CD8-positive, alpha-beta memory T cell (primary cell): ENCODE measurements around the gene SPATS2L. TPM values are rescaled to one million over a fixed set of nuclear protein-coding genes. Genes with fewer than 3 reads are reported as not detected.

Experiments
- CTCF ChIA-PET: fragments of 350-600 bp; sonication (Branson Sonifier 250); formaldehyde crosslinking; loops from one replicate; lab custom pipeline; 2021; ENCODE audit warnings: antibody characterized with exemption; lab: Charles Lee
- POLR2A ChIA-PET: fragments of 350-600 bp; sonication (Branson Sonifier 250); formaldehyde crosslinking; loops from one replicate; lab custom pipeline; 2021; ENCODE audit warnings: antibody characterized with exemption; lab: Charles Lee
- DNase-seq, 5 donors: peaks; one replicate each; pipeline versions ENCODE4 v3.0.0 to v3.0.0-alpha.2; 2020 to 2022; ENCODE audit warnings: mixed read lengths in 1 of 5
- H3K27ac ChIP-seq: one replicate; pipeline ENCODE4 v1.7.0; 2013; ENCODE audit warnings: low read depth, mild to moderate bottlenecking, low read length, moderate library complexity
- H3K27me3 ChIP-seq: 2 replicates; pipeline ENCODE4 v1.7.0; 2013; ENCODE audit warnings: low read length, mild to moderate bottlenecking; ENCODE audit not compliant: insufficient read depth, poor library complexity, severe bottlenecking
- H3K36me3 ChIP-seq: 2 replicates; pipeline ENCODE4 v1.7.0; 2013; ENCODE audit warnings: mild to moderate bottlenecking, low read length, moderate library complexity; ENCODE audit not compliant: insufficient read depth
- H3K4me1 ChIP-seq: 2 replicates; pipeline ENCODE4 v1.7.0; 2013; ENCODE audit warnings: mild to moderate bottlenecking, low read length, moderate library complexity; ENCODE audit not compliant: insufficient read depth
- H3K4me3 ChIP-seq: 2 replicates; pipeline ENCODE4 v1.7.0; 2013; ENCODE audit warnings: mild to moderate bottlenecking, low read length
- H3K9me3 ChIP-seq: 2 replicates; pipeline ENCODE4 v1.7.0; 2013; ENCODE audit warnings: mild to moderate bottlenecking, low read length
- H3K27ac Mint-ChIP-seq, 8 donors: one replicate each; pipeline ENCODE4 v1.8.0; 2020 to 2021; ENCODE audit warnings: mixed read lengths in 8 of 8, mild to moderate bottlenecking in 6 of 8, inconsistent platforms in 3 of 8, moderate library complexity in 3 of 8
- H3K27me3 Mint-ChIP-seq, 2 donors: one replicate each; pipeline ENCODE4 v1.8.0; 2020 to 2021; ENCODE audit warnings: mixed read lengths in 2 of 2, mild to moderate bottlenecking in 1 of 2, moderate library complexity in 1 of 2
- H3K36me3 Mint-ChIP-seq, 3 donors: one replicate each; pipeline ENCODE4 v1.8.0; 2020 to 2021; ENCODE audit warnings: mixed read lengths in 3 of 3, inconsistent platforms in 1 of 3, mild to moderate bottlenecking in 1 of 3
- H3K4me1 Mint-ChIP-seq, 3 donors: one replicate each; pipeline ENCODE4 v1.8.0; 2020 to 2021; ENCODE audit warnings: mixed read lengths in 3 of 3, inconsistent platforms in 1 of 3, mild to moderate bottlenecking in 1 of 3
- H3K4me3 Mint-ChIP-seq, 7 donors: one replicate each; pipeline ENCODE4 v1.8.0; 2020 to 2021; ENCODE audit warnings: mixed read lengths in 7 of 7, mild to moderate bottlenecking in 6 of 7, moderate library complexity in 4 of 7, inconsistent platforms in 2 of 7
- H3K9me3 Mint-ChIP-seq, 5 donors: one replicate each; pipeline ENCODE4 v1.8.0; 2020 to 2022; ENCODE audit warnings: mixed read lengths in 5 of 5, mild to moderate bottlenecking in 3 of 5, moderate library complexity in 2 of 5, inconsistent platforms in 1 of 5
- polyA plus RNA-seq: library from polyadenylated mRNA; unstranded; fragments of 300-500 nt; fragmentation: Illumina TruSeq; gene quantifications from one replicate; pipeline ENCODE4 v1.2.3, GENCODE V29; 2021
- total RNA-seq, 2 experiments: library from RNA; stranded (reverse); gene quantifications; one replicate each; pipeline ENCODE4 v1.2.3, GENCODE V29; 2021

The SPATS2L gene
- total and polyA plus RNA-seq, 3 experiments from 2014 or later, result 11.3 to 22.2 (median 21.8) TPM

- ChIA-PET POLR2A (no interaction called here), CTCF (no interaction called here)
- H3K27me3 ChIP-seq, result no peaks in the 10 kb centered on the region
- peaks cover 29 to 32% (median 32%) of the 10 kb centered on the region in 3 donors for H3K4me1 Mint-ChIP-seq
- H3K27ac ChIP-seq, result no peak overlapping the region
- no peaks in the 10 kb centered on the region for H3K27me3 Mint-ChIP-seq
- no peak overlapping the region for H3K4me3 Mint-ChIP-seq
- H3K9me3 ChIP-seq, result no peaks in the 10 kb centered on the region
- no peak for DNase-seq
- H3K27ac Mint-ChIP-seq, result peak overlapping the region in 2 of 8 donors; percentile 30 to 47
- H3K36me3 ChIP-seq, result no peaks in the 10 kb centered on the region
- no peak overlapping the region for H3K4me3 ChIP-seq
- no peaks in the 10 kb centered on the region for H3K9me3 Mint-ChIP-seq
- peaks cover 39% of the 10 kb centered on the region for H3K4me1 ChIP-seq
- no peaks in the 10 kb centered on the region for H3K36me3 Mint-ChIP-seq
These were observed 73.1 kb downstream of the SPATS2L start for GRCh38 chr2:200379481-200380090.

GRCh38 chr2:200380091-200380561 lies 73.6 kb downstream of the SPATS2L start:
- Mint-ChIP-seq H3K36me3 (no peaks in the 10 kb centered on the region), H3K4me1 (peaks cover 23 to 29% (median 28%) of the 10 kb centered on the region in 3 donors), H3K4me3 (no peak overlapping the region), H3K27me3 (no peaks in the 10 kb centered on the region), H3K27ac (peak overlapping the region in 3 of 8 donors; percentile 30 to 63 (median 53)), H3K9me3 (no peaks in the 10 kb centered on the region)
- Histone ChIP-seq H3K9me3 (no peaks in the 10 kb centered on the region), H3K4me1 (peaks cover 34% of the 10 kb centered on the region), H3K27me3 (no peaks in the 10 kb centered on the region), H3K36me3 (no peaks in the 10 kb centered on the region), H3K27ac (no peak overlapping the region), H3K4me3 (no peak overlapping the region)
- ChIA-PET POLR2A (no interaction called here), CTCF (no interaction called here)
- DNase-seq, result no peak

GRCh38 chr2:200380833-200381542 lies 74.5 kb downstream of the SPATS2L start:
- H3K36me3 Mint-ChIP-seq, result no peaks in the 10 kb centered on the region
- CTCF ChIA-PET, result no interaction called here
- H3K4me1 Mint-ChIP-seq, result peaks cover 19 to 25% (median 21%) of the 10 kb centered on the region in 3 donors
- no peaks in the 10 kb centered on the region for H3K9me3 ChIP-seq
- no peaks in the 10 kb centered on the region for H3K9me3 Mint-ChIP-seq
- peak overlapping the region; percentile 6 for H3K27ac ChIP-seq
- no peak overlapping the region for H3K4me3 Mint-ChIP-seq
- H3K27me3 ChIP-seq, result no peaks in the 10 kb centered on the region
- no peak overlapping the region for H3K4me3 ChIP-seq
- no peak for DNase-seq
- H3K27ac Mint-ChIP-seq, result peak overlapping the region in 5 of 8 donors; percentile 1 to 68 (median 48)
- POLR2A ChIA-PET, result no interaction called here
- no peaks in the 10 kb centered on the region for H3K27me3 Mint-ChIP-seq
- H3K36me3 ChIP-seq, result no peaks in the 10 kb centered on the region
- H3K4me1 ChIP-seq, result peaks cover 25% of the 10 kb centered on the region

- CTCF ChIA-PET, result no interaction called here
- Mint-ChIP-seq H3K4me3 (no peak overlapping the region), H3K36me3 (no peaks in the 10 kb centered on the region), H3K9me3 (no peaks in the 10 kb centered on the region), H3K4me1 (peaks cover 10 to 13% (median 11%) of the 10 kb centered on the region in 3 donors), H3K27ac (no peak overlapping the region), H3K27me3 (no peaks in the 10 kb centered on the region)
- Histone ChIP-seq H3K4me3 (no peak overlapping the region), H3K36me3 (no peaks in the 10 kb centered on the region), H3K9me3 (no peaks in the 10 kb centered on the region), H3K27me3 (no peaks in the 10 kb centered on the region), H3K27ac (no peak overlapping the region), H3K4me1 (peaks cover 7% of the 10 kb centered on the region)
- no peak for DNase-seq
- POLR2A ChIA-PET, result no interaction called here
These were observed 76.4 kb downstream of the SPATS2L start for GRCh38 chr2:200382874-200383273.

- H3K36me3 ChIP-seq, result no peaks in the 10 kb centered on the region
- peak overlapping the region; percentile 32 for H3K4me3 ChIP-seq
- Mint-ChIP-seq H3K4me1 (peaks cover 10 to 13% (median 11%) of the 10 kb centered on the region in 3 donors), H3K9me3 (no peaks in the 10 kb centered on the region), H3K27ac (peak overlapping the region in 7 of 8 donors; percentile 37 to 85 (median 67)), H3K4me3 (peak overlapping the region; percentile 38 to 78 (median 66)), H3K27me3 (no peaks in the 10 kb centered on the region), H3K36me3 (no peaks in the 10 kb centered on the region)
- peaks cover 5% of the 10 kb centered on the region for H3K4me1 ChIP-seq
- no peaks in the 10 kb centered on the region for H3K9me3 ChIP-seq
- ChIA-PET POLR2A (no interaction called here), CTCF (no interaction called here)
- DNase-seq, result peak in 2 of 5 donors; percentile 25 to 42
- H3K27me3 ChIP-seq, result no peaks in the 10 kb centered on the region
- H3K27ac ChIP-seq, result no peak overlapping the region
These were observed 77.1 kb downstream of the SPATS2L start for GRCh38 chr2:200383380-200384110.

- H3K36me3 ChIP-seq, result no peaks in the 10 kb centered on the region
- ChIA-PET CTCF (no interaction called here), POLR2A (no interaction called here)
- H3K4me3 ChIP-seq, result no peak overlapping the region
- Mint-ChIP-seq H3K27me3 (no peaks in the 10 kb centered on the region), H3K4me1 (peaks cover 10 to 13% (median 11%) of the 10 kb centered on the region in 3 donors), H3K36me3 (peaks cover 2 to 6% (median 5%) of the 10 kb centered on the region in 3 donors), H3K4me3 (no peak overlapping the region), H3K9me3 (no peaks in the 10 kb centered on the region), H3K27ac (peak overlapping the region in 2 of 8 donors; percentile 25 to 72)
- H3K4me1 ChIP-seq, result peaks cover 5% of the 10 kb centered on the region
- no peak overlapping the region for H3K27ac ChIP-seq
- H3K9me3 ChIP-seq, result no peaks in the 10 kb centered on the region
- H3K27me3 ChIP-seq, result no peaks in the 10 kb centered on the region
- no peak for DNase-seq
These were observed 78.7 kb downstream of the SPATS2L start for GRCh38 chr2:200385063-200385635.

- Mint-ChIP-seq H3K4me1 (no peaks in the 10 kb centered on the region), H3K36me3 (peaks cover 5 to 10% (median 6%) of the 10 kb centered on the region in 3 donors), H3K9me3 (no peaks in the 10 kb centered on the region), H3K4me3 (no peak overlapping the region), H3K27ac (no peak overlapping the region), H3K27me3 (no peaks in the 10 kb centered on the region)
- ChIA-PET POLR2A (no interaction called here), CTCF (no interaction called here)
- DNase-seq, result no peak
- no peaks in the 10 kb centered on the region for H3K36me3 ChIP-seq
- no peaks in the 10 kb centered on the region for H3K27me3 ChIP-seq
- H3K9me3 ChIP-seq, result no peaks in the 10 kb centered on the region
- no peak overlapping the region for H3K27ac ChIP-seq
- H3K4me1 ChIP-seq, result no peaks in the 10 kb centered on the region
- no peak overlapping the region for H3K4me3 ChIP-seq
These were observed 86.7 kb downstream of the SPATS2L start for GRCh38 chr2:200393191-200393590.
